Lung (tissue), 5 donors: Measurements from ENCODE around the gene H1-8. TPM values are rescaled to one million over a fixed set of nuclear protein-coding genes. Genes with fewer than 3 reads are reported as not detected.

Experiments used
- polyA plus RNA-seq, 2 donors: library from polyadenylated mRNA; stranded (reverse); fragments of 200-250 nt; gene quantifications; one replicate each; pipeline ENCODE4 v1.2.1, GENCODE V29; 2013
- small RNA-seq: library from RNA; depleted of rRNA; stranded (forward); fragments of <200 nt; gene quantifications from one replicate; pipeline ENCODE3, GENCODE V24; 2014; ENCODE audit warnings: low replicate concordance
- total RNA-seq, 2 donors: library from RNA; depleted of rRNA in 1 of 2; stranded (reverse); fragments of >200 nt in 1 of 2; gene quantifications; one replicate each; pipeline ENCODE4 v1.2.1, GENCODE V29; 2014 to 2021
- donor health status: Bipolar disorder and iron deficiency.
- donor health status: healthy.
- donor health status: DM: yes; HTN: yes; CAD: no.

H1-8 gene
- total and polyA plus RNA-seq, 4 donors: not detected

Small RNAs within 50 kb of the gene (small RNA-seq; reads per million reads assigned to genes)
- gene RN7SL752P: not detected

Other genes with a start within 250 kb of the H1-8 start
- gene EFCAB12, start 114.5 kb upstream of the H1-8 start, total RNA-seq: 1 to 10 TPM; 3.8 to 8.8 TPM
- 1 to 10 TPM; 2.6 to 2.7 TPM for gene EFCAB12, start 114.5 kb upstream of the H1-8 start, polyA plus RNA-seq
- gene MBD4, start 103.2 kb upstream of the H1-8 start, total RNA-seq: 10 to 100 TPM; 43.5 to 49.8 TPM
- 10 to 100 TPM; 16.7 to 29.0 TPM for gene MBD4, start 103.2 kb upstream of the H1-8 start, polyA plus RNA-seq
- gene IFT122, start 103.0 kb upstream of the H1-8 start, total RNA-seq: 10 to 100 TPM; 49.1 to 65.7 TPM
- 10 to 100 TPM; 11.0 to 14.3 TPM for gene IFT122, start 103.0 kb upstream of the H1-8 start, polyA plus RNA-seq
- not detected for gene RHO, start 14.5 kb upstream of the H1-8 start, total RNA-seq
- gene RHO, start 14.5 kb upstream of the H1-8 start, polyA plus RNA-seq: under 1 TPM in 1 of 2 donors, not detected in 1; 0.01 TPM
- 100 to 1,000 TPM; 191 to 233 TPM for gene PLXND1, start 63.5 kb downstream of the H1-8 start, total RNA-seq
- gene PLXND1, start 63.5 kb downstream of the H1-8 start, polyA plus RNA-seq: 100 to 1,000 TPM; 128 to 168 TPM